ENCODE results near the gene S1PR2.

GRCh38 chr19:10235003-10235402 is 3.9 kb upstream of the S1PR2 start:
- TF ChIP-seq CTCF (IDR thresholded peaks at IDR 0.05) (no peak), POLR2A (IDR thresholded peaks at IDR 0.05) (no peak)

All from ovary (tissue), 3 donors.